LoVo (cell line): ENCODE measurements around the gene A2M.
"Not testable (repeated sequence)": the region's sequence is repeated elsewhere in the genome, so short reads cannot be mapped to it uniquely, and the experiment has no call there.

Source experiments
- DNase-seq: peaks from one replicate; pipeline ENCODE4 v3.0.0-alpha.2; 2016; ENCODE audit warnings: low spot score

Gene A2M

GRCh38 chr12:9115731-9116559, at the start of gene A2M:
Gene A2M, minus strand, starts transcription at chr12:9115919. Its CDS starts 70 bp downstream, at chr12:9115849.
- no peak for DNase-seq

GRCh38 chr12:9163392-9163791, 47.7 kb upstream of the A2M start:
- DNase-seq: no peak

GRCh38 chr12:9156119-9156518, 40.4 kb upstream of the A2M start:
- DNase-seq: no peak

GRCh38 chr12:9149372-9149771, 33.7 kb upstream of the A2M start:
- no peak for DNase-seq

GRCh38 chr12:9148926-9149325, 33.2 kb upstream of the A2M start:
- DNase-seq: no peak

GRCh38 chr12:9147461-9147860, 31.7 kb upstream of the A2M start:
- DNase-seq: no peak

GRCh38 chr12:9144730-9145106, 29.0 kb upstream of the A2M start:
- no peak for DNase-seq

GRCh38 chr12:9143929-9144729, 28.4 kb upstream of the A2M start:
- no peak for DNase-seq

GRCh38 chr12:9143137-9143536, 27.4 kb upstream of the A2M start:
- no peak for DNase-seq

GRCh38 chr12:9139588-9140290, 24.0 kb upstream of the A2M start:
- not testable (repeated sequence) for DNase-seq

GRCh38 chr12:9135903-9136310, 20.2 kb upstream of the A2M start:
- no peak for DNase-seq

- no peak for DNase-seq
Measured at GRCh38 chr12:9134981-9135628, 19.4 kb upstream of the A2M start.

- DNase-seq: no peak
Measured at GRCh38 chr12:9133216-9133916, 17.6 kb upstream of the A2M start.

- no peak for DNase-seq
Measured at GRCh38 chr12:9132008-9132535, 16.4 kb upstream of the A2M start.

GRCh38 chr12:9130244-9130643, 14.5 kb upstream of the A2M start:
- DNase-seq: no peak

GRCh38 chr12:9127936-9128663, 12.4 kb upstream of the A2M start:
- no peak for DNase-seq

GRCh38 chr12:9127484-9127883, 11.8 kb upstream of the A2M start:
- DNase-seq: no peak

GRCh38 chr12:9124383-9125031, 8.8 kb upstream of the A2M start:
- no peak for DNase-seq

- no peak for DNase-seq
Measured at GRCh38 chr12:9123781-9124382, 8.2 kb upstream of the A2M start.
